Activated CD8-positive, alpha-beta memory T cell treated with anti-CD3 and anti-CD28 coated beads for 48 hours (primary cell): ENCODE results near the gene RMI2.

Source experiments
- DNase-seq, 3 experiments: peaks; one replicate each; pipeline ENCODE4 v3.0.0-alpha.2; 2020; ENCODE audit warnings: low read depth in 2 of 3, low spot score in 2 of 3

RMI2 gene

DNA sequence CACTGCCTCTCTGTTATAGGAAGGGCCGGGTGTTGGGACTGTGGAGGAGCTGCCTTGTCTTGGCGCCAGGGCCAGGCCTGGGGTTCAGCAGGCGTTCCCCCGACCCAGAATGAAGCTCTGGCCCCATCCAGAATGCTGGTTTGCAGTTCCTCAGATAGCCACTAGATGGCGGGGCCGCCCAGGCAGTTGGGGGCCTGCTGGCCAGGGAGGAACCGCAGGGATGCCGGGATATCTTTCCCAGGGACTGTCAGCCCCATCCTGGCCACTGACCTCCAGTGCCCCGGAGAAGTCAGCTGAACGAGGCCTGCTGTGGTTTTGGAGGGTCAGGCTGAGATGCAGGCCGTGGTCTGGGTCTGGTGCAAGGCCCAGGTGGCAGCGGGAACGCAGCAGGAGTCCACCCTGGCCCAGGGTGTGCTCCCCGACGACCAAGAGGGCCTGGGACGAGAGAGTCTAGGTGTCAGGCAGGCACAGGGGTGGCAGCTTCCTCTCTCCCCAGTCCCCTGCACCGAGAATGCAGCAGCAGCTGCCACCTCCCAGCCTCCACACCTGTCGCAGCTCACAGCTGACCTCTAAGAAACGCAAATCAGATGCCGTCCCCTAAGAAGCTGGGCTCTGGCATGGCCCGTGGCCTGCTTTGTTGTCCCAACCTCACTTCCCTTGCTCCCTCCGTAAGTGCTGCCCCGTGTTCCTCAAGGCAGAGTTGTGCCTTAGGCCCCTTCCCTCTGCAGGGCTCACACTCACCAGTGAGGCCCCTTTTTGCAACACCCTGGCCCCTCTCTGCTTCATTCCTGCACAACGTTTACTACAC, 51.2 kb downstream of the RMI2 start:
- DNase-seq: peak; percentile 23 to 68 (median 61)

DNA sequence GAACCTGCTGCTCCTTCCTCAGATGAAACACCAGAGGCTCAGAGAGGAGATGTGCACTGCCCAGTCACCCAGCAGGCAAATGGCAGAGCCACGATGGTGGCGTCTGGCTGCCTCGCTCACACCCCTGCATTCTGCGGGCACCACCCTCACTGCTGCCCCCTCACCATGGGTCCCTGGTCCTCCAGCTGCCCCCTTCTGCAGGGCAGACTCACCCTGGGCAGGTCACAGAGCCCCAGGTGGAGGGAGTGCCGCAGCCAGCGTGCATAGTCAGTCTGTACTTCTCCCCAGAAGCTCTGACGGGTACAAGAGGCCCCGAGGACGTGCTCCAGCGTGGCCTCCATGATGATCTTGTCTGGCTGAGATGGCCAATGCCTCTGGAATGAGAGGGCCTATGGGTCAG, 52.9 kb downstream of the RMI2 start:
- DNase-seq: no peak

DNA sequence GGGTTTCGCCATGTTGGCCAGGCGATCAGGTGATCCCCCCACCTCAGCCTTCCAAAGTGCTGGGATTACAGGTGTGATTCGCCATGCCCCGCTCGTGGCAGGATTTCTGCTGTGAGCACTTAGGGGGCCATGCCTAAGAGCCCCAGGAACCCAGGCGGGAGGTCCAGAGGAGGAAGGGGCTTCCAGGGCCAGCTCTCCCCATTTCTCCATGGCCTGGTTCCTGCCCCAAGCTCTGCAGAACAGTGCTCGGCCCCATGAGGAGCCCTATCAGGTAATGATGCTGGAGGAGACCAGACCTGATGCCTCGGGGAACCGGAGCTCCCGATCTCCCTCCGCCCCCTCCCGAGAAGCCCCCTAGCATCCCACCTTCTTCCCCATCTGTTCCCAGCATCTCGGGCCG, 53.6 kb downstream of the RMI2 start:
- DNase-seq: no peak

DNA sequence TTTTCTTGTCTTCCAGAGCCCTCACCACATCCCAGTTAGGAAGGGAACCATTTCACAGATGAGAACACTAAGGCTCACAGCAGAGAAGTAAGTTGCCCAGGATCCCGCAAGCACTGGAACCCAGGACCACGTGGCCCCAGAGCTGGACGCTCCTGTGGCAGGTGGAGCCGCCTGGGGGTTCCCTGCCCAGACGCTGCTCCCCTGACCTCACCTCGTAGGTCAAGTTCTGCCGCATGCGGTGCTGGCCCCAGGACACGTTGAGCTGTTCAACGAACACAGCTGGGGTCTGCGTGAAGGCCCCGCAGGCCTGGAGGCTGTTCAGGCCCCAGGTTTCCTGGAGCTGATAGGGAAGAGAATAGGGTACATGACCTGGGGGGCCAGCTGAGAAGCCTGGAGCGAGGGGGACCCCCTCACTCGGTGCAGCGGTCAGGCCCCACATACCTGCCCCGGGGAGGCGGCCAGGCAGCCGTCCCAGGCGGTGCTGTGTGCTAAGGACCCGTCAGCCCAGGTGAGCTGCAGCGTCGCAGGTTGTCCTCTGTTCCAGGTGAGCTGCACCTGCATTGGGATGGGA, 54.1 kb downstream of the RMI2 start:
- no peak for DNase-seq

DNA sequence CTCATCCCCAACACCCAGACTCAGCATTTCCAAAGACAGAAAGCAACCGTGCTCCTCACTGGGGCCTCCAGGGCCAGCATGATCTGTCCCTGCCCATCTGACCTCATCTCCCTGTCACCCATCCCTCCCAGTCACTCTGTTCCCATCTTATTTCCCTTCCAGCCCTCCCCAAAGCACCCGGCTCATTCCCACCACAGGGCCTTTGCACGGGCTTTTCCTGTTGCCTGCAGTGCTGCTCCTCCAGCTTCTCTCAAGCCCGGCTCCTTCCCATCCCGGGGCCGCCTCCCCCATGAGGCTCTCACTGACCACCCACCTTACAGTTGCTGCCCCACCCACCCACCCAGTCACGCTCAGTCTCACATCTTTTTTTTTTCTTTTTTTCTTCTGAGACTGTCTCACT, 54.8 kb downstream of the RMI2 start:
- DNase-seq: no peak
